DND-41 (cell line): ENCODE results near the gene MDFI.

Experiments used
- ATAC-seq: fragments of 200-7000 bp; cut with Tn5 transposase; 3 replicates; pipeline ENCODE4 v1.9.1; 2021; ENCODE audit warnings: low read depth; ENCODE audit not compliant: insufficient read depth
- DNase-seq: peaks from one replicate; pipeline ENCODE4 v3.0.0-alpha.2; 2020
- H2AFZ ChIP-seq: 2 replicates; pipeline ENCODE4 v1.6.0; 2012; ENCODE audit warnings: low read depth, low read length
- H3K27ac ChIP-seq: 2 replicates; pipeline ENCODE4 v1.5.1; 2012; ENCODE audit warnings: low read length, inconsistent platforms
- H3K27me3 ChIP-seq: fragments of 200-600 bp; sonication (generic); 2 replicates; pipeline ENCODE4 v1.6.0; 2012; ENCODE audit warnings: low read length, mild to moderate bottlenecking, inconsistent platforms; ENCODE audit not compliant: insufficient read depth, poor library complexity
- H3K36me3 ChIP-seq: 2 replicates; pipeline ENCODE4 v1.5.1; 2012; ENCODE audit warnings: low read length, inconsistent platforms; ENCODE audit not compliant: insufficient read depth
- H3K4me1 ChIP-seq: 2 replicates; pipeline ENCODE4 v1.5.1; 2012; ENCODE audit warnings: mild to moderate bottlenecking, low read length; ENCODE audit not compliant: insufficient read depth
- H3K4me2 ChIP-seq: 2 replicates; pipeline ENCODE4 v1.6.0; 2012; ENCODE audit warnings: mild to moderate bottlenecking, moderate library complexity, low read length, inconsistent platforms; ENCODE audit not compliant: insufficient read depth
- H3K4me3 ChIP-seq, 2 experiments: fragments of 200-600 bp in 1 of 2; shearing (Covaris generic) in 1 of 2; 2 replicates each; pipeline ENCODE4 v1.5.1; 2012 to 2016; ENCODE audit warnings: inconsistent platforms in 2 of 2, low read length in 2 of 2, mild to moderate bottlenecking in 2 of 2, low read depth in 1 of 2, moderate library complexity in 1 of 2
- H3K79me2 ChIP-seq: 2 replicates; pipeline ENCODE4 v1.6.0; 2012; ENCODE audit warnings: low read length, inconsistent platforms; ENCODE audit not compliant: insufficient read depth
- H3K9ac ChIP-seq: 2 replicates; pipeline ENCODE4 v1.6.0; 2012; ENCODE audit warnings: low read depth, mild to moderate bottlenecking, inconsistent platforms, low read length, moderate library complexity
- H3K9me3 ChIP-seq: 2 replicates; pipeline ENCODE4 v1.5.1; 2012; ENCODE audit warnings: low read length, moderate library complexity, mild to moderate bottlenecking, inconsistent platforms; ENCODE audit not compliant: insufficient read depth, severe bottlenecking
- H4K20me1 ChIP-seq: 2 replicates; pipeline ENCODE4 v1.6.0; 2012; ENCODE audit warnings: low read length; ENCODE audit not compliant: insufficient read depth
- EZH2 ChIP-seq: IDR thresholded peaks from 3 replicates; pipeline ENCODE4 v1.6.1; 2012; ENCODE audit warnings: borderline replicate concordance, low read depth, mild to moderate bottlenecking, moderate library complexity, low read length, inconsistent platforms; ENCODE audit not compliant: severe bottlenecking
- TF ChIP-seq, protein P1 (sequence below): IDR thresholded peaks from 2 replicates; pipeline ENCODE4 v1.5.1; 2012; ENCODE audit warnings: borderline replicate concordance, low read length, moderate library complexity, mild to moderate bottlenecking; ENCODE audit not compliant: poor library complexity, severe bottlenecking; ENCODE audit errors: extremely low read depth

Gene MDFI

GRCh38 chr6:41655646-41656001, 17.4 kb downstream of the MDFI start:
- H3K27ac ChIP-seq = no peak overlapping the region
- no peaks in the 10 kb centered on the region for H4K20me1 ChIP-seq
- DNase-seq = no peak
- H2AFZ ChIP-seq = no peak overlapping the region
- H3K4me2 ChIP-seq = no peak overlapping the region
- no peak overlapping the region for H3K9ac ChIP-seq
- no peaks in the 10 kb centered on the region for H3K9me3 ChIP-seq
- H3K79me2 ChIP-seq = no peaks in the 10 kb centered on the region
- no peaks in the 10 kb centered on the region for H3K27me3 ChIP-seq
- H3K4me1 ChIP-seq = no peaks in the 10 kb centered on the region
- TF ChIP-seq, protein P1, sequence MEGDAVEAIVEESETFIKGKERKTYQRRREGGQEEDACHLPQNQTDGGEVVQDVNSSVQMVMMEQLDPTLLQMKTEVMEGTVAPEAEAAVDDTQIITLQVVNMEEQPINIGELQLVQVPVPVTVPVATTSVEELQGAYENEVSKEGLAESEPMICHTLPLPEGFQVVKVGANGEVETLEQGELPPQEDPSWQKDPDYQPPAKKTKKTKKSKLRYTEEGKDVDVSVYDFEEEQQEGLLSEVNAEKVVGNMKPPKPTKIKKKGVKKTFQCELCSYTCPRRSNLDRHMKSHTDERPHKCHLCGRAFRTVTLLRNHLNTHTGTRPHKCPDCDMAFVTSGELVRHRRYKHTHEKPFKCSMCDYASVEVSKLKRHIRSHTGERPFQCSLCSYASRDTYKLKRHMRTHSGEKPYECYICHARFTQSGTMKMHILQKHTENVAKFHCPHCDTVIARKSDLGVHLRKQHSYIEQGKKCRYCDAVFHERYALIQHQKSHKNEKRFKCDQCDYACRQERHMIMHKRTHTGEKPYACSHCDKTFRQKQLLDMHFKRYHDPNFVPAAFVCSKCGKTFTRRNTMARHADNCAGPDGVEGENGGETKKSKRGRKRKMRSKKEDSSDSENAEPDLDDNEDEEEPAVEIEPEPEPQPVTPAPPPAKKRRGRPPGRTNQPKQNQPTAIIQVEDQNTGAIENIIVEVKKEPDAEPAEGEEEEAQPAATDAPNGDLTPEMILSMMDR = no peak
- TF ChIP-seq EZH2 = no peak
- H3K36me3 ChIP-seq = peaks cover 3% of the 10 kb centered on the region; the same call in 1 of the 2 replicates
- no peak overlapping the region for H3K4me3 ChIP-seq
- ATAC-seq = no peak

DNA sequence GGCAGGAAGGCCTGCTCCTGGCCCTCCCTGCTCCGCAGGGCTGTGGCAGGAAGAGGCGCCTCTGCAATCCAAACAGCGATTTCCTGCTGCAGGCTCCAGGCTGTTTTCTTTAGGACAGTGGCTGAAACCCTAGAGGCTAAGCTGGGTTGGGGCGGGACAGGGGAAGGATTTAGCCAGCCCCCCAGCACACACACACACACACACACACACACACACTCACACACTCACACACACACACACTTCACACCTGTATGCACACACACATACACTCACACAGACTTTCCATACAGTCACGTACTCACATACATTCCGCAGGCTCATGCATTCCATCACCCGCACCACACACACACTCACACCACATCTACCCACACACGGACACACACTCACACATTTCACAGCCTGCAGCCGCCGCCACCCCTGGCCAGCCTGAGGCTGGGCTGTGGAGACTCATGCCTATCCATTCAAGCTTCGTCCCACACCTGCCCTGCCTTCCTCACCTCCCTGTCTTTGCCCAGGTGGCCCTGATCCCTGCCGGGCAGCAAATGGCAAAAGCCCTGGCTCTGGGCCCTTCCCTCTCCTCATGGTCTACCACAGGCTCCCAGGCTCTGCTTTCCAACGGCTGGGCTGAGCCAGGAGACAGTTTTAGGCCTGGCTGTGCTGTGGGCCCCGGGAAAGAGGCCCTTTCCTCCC, 17.9 kb downstream of the MDFI start:
- ATAC-seq = peak; percentile 18; the same call in 1 of the 3 replicates
- Histone ChIP-seq H3K9ac (no peak overlapping the region), H3K4me1 (no peaks in the 10 kb centered on the region), H3K27me3 (no peaks in the 10 kb centered on the region), H3K79me2 (no peaks in the 10 kb centered on the region), H3K36me3 (peaks cover 3% of the 10 kb centered on the region; the same call in 1 of the 2 replicates), H3K4me3 (no peak overlapping the region), H3K27ac (no peak overlapping the region), H4K20me1 (no peaks in the 10 kb centered on the region), H3K9me3 (no peaks in the 10 kb centered on the region), H2AFZ (no peak overlapping the region), H3K4me2 (no peak overlapping the region)
- no peak for DNase-seq
- TF ChIP-seq, protein P1 = no peak
- TF ChIP-seq EZH2 = no peak

DNA sequence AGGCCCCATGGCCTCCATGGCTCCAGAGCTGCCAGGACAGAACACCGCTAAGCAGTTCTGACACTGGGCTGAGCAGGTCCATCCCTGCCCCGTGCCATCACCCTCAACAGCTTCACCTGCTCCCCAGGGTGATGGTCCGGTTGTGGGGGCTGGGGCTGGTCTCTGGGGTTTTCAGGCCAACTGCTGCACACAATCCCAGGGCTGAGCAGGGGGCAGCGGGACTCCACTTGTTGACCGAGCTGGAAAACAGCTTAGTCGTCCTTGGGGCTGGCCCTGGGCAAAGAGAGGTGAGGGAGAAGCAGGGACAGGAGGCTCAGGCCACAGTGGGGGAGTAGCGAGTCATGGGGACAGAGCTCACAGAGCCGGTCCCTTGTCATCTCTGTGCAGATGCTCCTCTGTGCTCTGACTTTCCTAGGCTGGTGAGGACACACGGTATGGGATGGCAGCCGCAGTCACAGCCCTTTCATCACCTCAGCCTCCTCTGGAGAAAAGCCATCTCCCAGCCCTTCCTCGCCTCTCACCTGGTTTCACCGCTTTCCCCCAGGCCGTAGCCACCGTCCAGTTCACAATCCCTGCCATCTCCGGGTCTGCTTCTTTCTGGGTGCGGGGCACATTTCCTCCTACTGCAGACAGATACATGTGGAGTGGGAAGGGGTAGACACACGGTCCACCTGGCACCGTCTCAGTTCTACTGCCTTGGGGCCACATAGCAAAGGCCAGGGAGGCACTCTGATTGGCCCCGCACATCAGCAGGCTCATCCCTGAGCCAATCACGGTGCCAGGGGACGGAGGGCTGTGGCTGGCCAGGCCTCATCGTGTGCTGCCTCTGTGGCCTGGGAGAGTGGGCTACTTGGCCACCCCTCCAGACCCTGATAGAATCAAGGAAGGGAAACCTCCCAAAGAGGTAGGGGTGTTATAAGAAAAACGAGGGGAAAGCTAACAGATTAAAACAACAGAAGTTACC, 19.1 kb downstream of the MDFI start:
- Histone ChIP-seq H3K36me3 (no peaks in the 10 kb centered on the region), H3K27ac (no peak overlapping the region), H3K4me2 (no peak overlapping the region), H3K79me2 (no peaks in the 10 kb centered on the region), H3K4me3 (no peak overlapping the region), H3K9me3 (no peaks in the 10 kb centered on the region), H3K9ac (no peak overlapping the region), H2AFZ (no peak overlapping the region), H4K20me1 (no peaks in the 10 kb centered on the region), H3K27me3 (peaks cover 5% of the 10 kb centered on the region), H3K4me1 (no peaks in the 10 kb centered on the region)
- no peak for ATAC-seq
- TF ChIP-seq EZH2 = no peak
- TF ChIP-seq, protein P1 = no peak
- DNase-seq = no peak
